ENCODE measurements around the gene COX14. TPM values are rescaled to one million over a fixed set of nuclear protein-coding genes. Genes with fewer than 3 reads are reported as not detected.

Gene COX14
- total RNA-seq, 1 donor from 2014 or later: 23.3 TPM

DNA sequence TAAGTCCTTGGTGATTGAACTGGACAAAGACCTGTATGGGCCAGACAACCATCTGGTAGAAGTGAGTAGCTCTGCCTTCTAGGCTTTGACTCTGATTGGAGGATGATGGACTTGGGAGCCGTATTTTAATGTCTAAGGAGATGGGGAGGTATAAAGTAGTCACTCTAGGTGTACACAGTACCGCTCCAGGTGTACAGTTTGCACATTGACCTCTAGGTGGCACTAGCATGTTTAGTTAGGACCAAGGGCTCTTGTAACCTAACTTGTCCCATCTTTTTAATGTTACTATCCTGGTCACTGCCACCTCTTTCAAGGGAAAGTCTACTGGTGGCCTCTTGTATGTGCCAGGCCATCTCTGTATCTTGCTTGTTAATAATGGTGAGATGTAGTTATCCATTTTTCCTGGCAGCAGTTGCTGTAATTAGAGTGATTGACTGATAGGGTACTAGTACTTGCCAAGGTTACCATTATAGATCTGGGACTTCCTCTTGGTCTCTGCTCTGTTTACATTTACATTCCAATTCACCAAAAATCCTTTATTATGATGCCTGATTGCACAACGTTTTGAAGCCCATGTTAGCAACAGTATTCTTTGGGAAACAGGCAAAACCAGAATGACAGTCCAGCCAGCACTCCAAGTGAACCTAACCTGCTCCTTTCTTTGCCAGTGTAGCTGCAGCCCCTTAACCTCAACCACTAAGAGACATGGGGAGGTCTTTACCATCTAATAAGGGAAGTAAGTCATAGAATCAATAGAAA is 23.3 kb upstream of the COX14 start:
- peak overlapping the region; percentile 40 for H3K27ac Mint-ChIP-seq (ENCODE audit: unreplicated experiment)
- TF ChIP-seq CTCF (IDR thresholded peaks at IDR 0.05; ENCODE audit: partially characterized antibody, unreplicated experiment): peak; percentile 77
- peak overlapping the region; percentile 39 for H3K4me3 Mint-ChIP-seq (ENCODE audit: unreplicated experiment)
- peaks cover 6% of the 10 kb centered on the region for H3K4me1 Mint-ChIP-seq (ENCODE audit: low read depth, unreplicated experiment)
- H3K9me3 Mint-ChIP-seq (ENCODE audit: unreplicated experiment): peaks cover 5% of the 10 kb centered on the region
- H3K36me3 Mint-ChIP-seq (ENCODE audit: unreplicated experiment): no peaks in the 10 kb centered on the region
- H3K27me3 Mint-ChIP-seq (ENCODE audit: unreplicated experiment): peaks cover 3% of the 10 kb centered on the region
- DNase-seq: no peak

- no peak overlapping the region for H3K27ac Mint-ChIP-seq (ENCODE audit: unreplicated experiment)
- peaks cover 6% of the 10 kb centered on the region for H3K4me1 Mint-ChIP-seq (ENCODE audit: low read depth, unreplicated experiment)
- DNase-seq: no peak
- TF ChIP-seq CTCF (IDR thresholded peaks at IDR 0.05; ENCODE audit: partially characterized antibody, unreplicated experiment): no peak
- no peak overlapping the region for H3K4me3 Mint-ChIP-seq (ENCODE audit: unreplicated experiment)
- H3K9me3 Mint-ChIP-seq (ENCODE audit: unreplicated experiment): peaks cover 3% of the 10 kb centered on the region
- peaks cover 3% of the 10 kb centered on the region for H3K27me3 Mint-ChIP-seq (ENCODE audit: unreplicated experiment)
- H3K36me3 Mint-ChIP-seq (ENCODE audit: unreplicated experiment): no peaks in the 10 kb centered on the region
Observed at GRCh38 chr12:50089730-50090129, 22.3 kb upstream of the COX14 start.

- H3K36me3 Mint-ChIP-seq (ENCODE audit: unreplicated experiment): no peaks in the 10 kb centered on the region
- peaks cover 2% of the 10 kb centered on the region for H3K9me3 Mint-ChIP-seq (ENCODE audit: unreplicated experiment)
- no peak overlapping the region for H3K27ac Mint-ChIP-seq (ENCODE audit: unreplicated experiment)
- peaks cover 3% of the 10 kb centered on the region for H3K27me3 Mint-ChIP-seq (ENCODE audit: unreplicated experiment)
- no peak for TF ChIP-seq CTCF (IDR thresholded peaks at IDR 0.05; ENCODE audit: partially characterized antibody, unreplicated experiment)
- H3K4me1 Mint-ChIP-seq (ENCODE audit: low read depth, unreplicated experiment): peaks cover 6% of the 10 kb centered on the region
- DNase-seq: no peak
- no peak overlapping the region for H3K4me3 Mint-ChIP-seq (ENCODE audit: unreplicated experiment)
Observed at GRCh38 chr12:50090391-50090790, 21.6 kb upstream of the COX14 start.

- peaks cover 6% of the 10 kb centered on the region for H3K36me3 Mint-ChIP-seq (ENCODE audit: unreplicated experiment)
- H3K9me3 Mint-ChIP-seq (ENCODE audit: unreplicated experiment): peaks cover 4% of the 10 kb centered on the region
- no peak overlapping the region for H3K4me3 Mint-ChIP-seq (ENCODE audit: unreplicated experiment)
- TF ChIP-seq CTCF (IDR thresholded peaks at IDR 0.05; ENCODE audit: partially characterized antibody, unreplicated experiment): no peak
- H3K27me3 Mint-ChIP-seq (ENCODE audit: unreplicated experiment): no peaks in the 10 kb centered on the region
- no peak for DNase-seq
- H3K4me1 Mint-ChIP-seq (ENCODE audit: low read depth, unreplicated experiment): peaks cover 3% of the 10 kb centered on the region
- H3K27ac Mint-ChIP-seq (ENCODE audit: unreplicated experiment): no peak overlapping the region
Observed at GRCh38 chr12:50097952-50098351, 14.1 kb upstream of the COX14 start.

GRCh38 chr12:50099302-50100008 is 12.6 kb upstream of the COX14 start:
- Mint-ChIP-seq H3K27ac (ENCODE audit: unreplicated experiment) (no peak overlapping the region), H3K4me3 (ENCODE audit: unreplicated experiment) (no peak overlapping the region), H3K4me1 (ENCODE audit: low read depth, unreplicated experiment) (peaks cover 5% of the 10 kb centered on the region), H3K27me3 (ENCODE audit: unreplicated experiment) (no peaks in the 10 kb centered on the region), H3K36me3 (ENCODE audit: unreplicated experiment) (peaks cover 6% of the 10 kb centered on the region), H3K9me3 (ENCODE audit: unreplicated experiment) (peaks cover 4% of the 10 kb centered on the region)
- TF ChIP-seq CTCF (IDR thresholded peaks at IDR 0.05; ENCODE audit: partially characterized antibody, unreplicated experiment): no peak
- DNase-seq: no peak

Measured in glutamatergic neuron (in vitro differentiated cells).